Trophoblast cell (in vitro differentiated cells and primary cell): Measurements from ENCODE around the gene NAA16.

ENCODE experiments used
- DNase-seq, 2 donors: peaks; one replicate each; pipeline ENCODE4 v3.0.0-alpha.2; 2016
- H2AFZ ChIP-seq: 2 replicates; pipeline ENCODE4 v1.6.1; 2013; ENCODE audit warnings: low read length, moderate library complexity, mild to moderate bottlenecking; ENCODE audit not compliant: insufficient read depth, poor library complexity
- H2AK5ac ChIP-seq: 2 replicates; pipeline ENCODE4 v1.6.1; 2013; ENCODE audit warnings: mild to moderate bottlenecking, low read length
- H2BK120ac ChIP-seq: 2 replicates; pipeline ENCODE4 v1.6.1; 2013; ENCODE audit warnings: low read length, mild to moderate bottlenecking, moderate library complexity; ENCODE audit not compliant: insufficient read depth, poor library complexity
- H2BK12ac ChIP-seq: 2 replicates; pipeline ENCODE4 v1.6.1; 2013; ENCODE audit warnings: mild to moderate bottlenecking, low read length, moderate library complexity
- H2BK5ac ChIP-seq: 2 replicates; pipeline ENCODE4 v1.6.1; 2013; ENCODE audit warnings: low read length, low read depth, moderate library complexity, mild to moderate bottlenecking; ENCODE audit not compliant: poor library complexity
- H3K14ac ChIP-seq: 2 replicates; pipeline ENCODE4 v1.6.1; 2013; ENCODE audit warnings: mild to moderate bottlenecking, low read length
- H3K18ac ChIP-seq: 2 replicates; pipeline ENCODE4 v1.6.1; 2013; ENCODE audit warnings: mild to moderate bottlenecking, low read length
- H3K23ac ChIP-seq: 2 replicates; pipeline ENCODE4 v1.6.1; 2013; ENCODE audit warnings: low read length
- H3K27ac ChIP-seq: 2 replicates; pipeline ENCODE4 v1.5.1; 2013; ENCODE audit warnings: low read depth, mild to moderate bottlenecking, inconsistent platforms, low read length, moderate library complexity
- H3K27me3 ChIP-seq: 2 replicates; pipeline ENCODE4 v1.6.1; 2013; ENCODE audit warnings: inconsistent platforms, mild to moderate bottlenecking, low read length, moderate library complexity; ENCODE audit not compliant: insufficient read depth
- H3K36me3 ChIP-seq, 2 experiments: 1 replicate in 1 of 2; 2 replicates in 1 of 2; pipeline ENCODE4 v1.6.1; 2013; ENCODE audit warnings: low read length in 2 of 2, mild to moderate bottlenecking in 2 of 2, moderate library complexity in 1 of 2; ENCODE audit not compliant: insufficient read depth in 2 of 2, control insufficient read depth in 1 of 2
- H3K4ac ChIP-seq: 2 replicates; pipeline ENCODE4 v1.6.1; 2013; ENCODE audit warnings: low read depth, mild to moderate bottlenecking, low read length, moderate library complexity
- H3K4me1 ChIP-seq, 2 experiments: 1 replicate in 1 of 2; 2 replicates in 1 of 2; pipeline ENCODE4 v1.6.1; 2013; ENCODE audit warnings: low read length in 2 of 2, mild to moderate bottlenecking in 2 of 2, moderate library complexity in 1 of 2; ENCODE audit not compliant: insufficient read depth in 2 of 2, control insufficient read depth in 1 of 2
- H3K4me2 ChIP-seq: 2 replicates; pipeline ENCODE4 v1.6.1; 2013; ENCODE audit warnings: inconsistent platforms, mild to moderate bottlenecking, low read length, moderate library complexity
- H3K4me3 ChIP-seq: 2 replicates; pipeline ENCODE4 v1.5.1; 2013; ENCODE audit warnings: mild to moderate bottlenecking, low read depth, low read length, inconsistent platforms
- H3K79me1 ChIP-seq: one replicate; pipeline ENCODE4 v1.6.1; 2013; ENCODE audit warnings: low read length
- H3K79me2 ChIP-seq: 2 replicates; pipeline ENCODE4 v1.6.1; 2013; ENCODE audit warnings: low read length, mild to moderate bottlenecking; ENCODE audit not compliant: control insufficient read depth, insufficient read depth, poor library complexity
- H3K9ac ChIP-seq: 2 replicates; pipeline ENCODE4 v1.6.1; 2013; ENCODE audit warnings: mild to moderate bottlenecking, low read length
- H3K9me3 ChIP-seq: 2 replicates; pipeline ENCODE4 v1.6.1; 2013; ENCODE audit warnings: low read depth, mild to moderate bottlenecking, control low read depth, inconsistent platforms, low read length; ENCODE audit not compliant: insufficient read depth
- H4K12ac ChIP-seq: 2 replicates; pipeline ENCODE4 v1.6.1; 2013; ENCODE audit warnings: low read depth, mild to moderate bottlenecking, low read length, moderate library complexity
- H4K8ac ChIP-seq: 2 replicates; pipeline ENCODE4 v1.6.1; 2013; ENCODE audit warnings: low read depth, mild to moderate bottlenecking, low read length, moderate library complexity
- H4K91ac ChIP-seq: one replicate; pipeline ENCODE4 v1.6.1; 2013; ENCODE audit warnings: low read depth, mild to moderate bottlenecking, low read length, moderate library complexity
- WGBS: extraction: QIAGEN DNeasy Blood & Tissue Kit; methylation state at CpG from one replicate; pipeline ENCODE4 v1.1.7; 2013; ENCODE audit warnings: missing lambda C conversion rate; ENCODE audit not compliant: insufficient read length, insufficient coverage; ENCODE audit errors: extremely low coverage; 5-methylcytosine and 5-hydroxymethylcytosine counted together

Gene NAA16

GRCh38 chr13:41304551-41304950 lies 6.5 kb upstream of the NAA16 start:
- H3K4me2 ChIP-seq: no peak overlapping the region
- no peak for DNase-seq
- no peak overlapping the region for H3K4ac ChIP-seq
- H3K9me3 ChIP-seq: no peaks in the 10 kb centered on the region
- no peaks in the 10 kb centered on the region for H3K27me3 ChIP-seq
- H2BK120ac ChIP-seq: no peak overlapping the region
- H3K4me3 ChIP-seq: no peak overlapping the region
- no peak overlapping the region for H3K18ac ChIP-seq
- H3K36me3 ChIP-seq: no peaks in the 10 kb centered on the region
- no peak overlapping the region for H3K9ac ChIP-seq
- no peak overlapping the region for H2BK12ac ChIP-seq
- H3K23ac ChIP-seq: no peak overlapping the region
- no peak overlapping the region for H2BK5ac ChIP-seq
- no peak overlapping the region for H4K91ac ChIP-seq
- H3K79me1 ChIP-seq: no peaks in the 10 kb centered on the region
- no peak overlapping the region for H4K8ac ChIP-seq
- H3K4me1 ChIP-seq: no peaks in the 10 kb centered on the region
- H4K12ac ChIP-seq: no peak overlapping the region
- no peak overlapping the region for H3K27ac ChIP-seq
- H3K79me2 ChIP-seq: no peaks in the 10 kb centered on the region
- H2AK5ac ChIP-seq: no peak overlapping the region
- no peak overlapping the region for H2AFZ ChIP-seq
- H3K14ac ChIP-seq: no peak overlapping the region

- no peak overlapping the region for H4K8ac ChIP-seq
- no peak overlapping the region for H3K4ac ChIP-seq
- H2AFZ ChIP-seq: no peak overlapping the region
- no peak overlapping the region for H2BK5ac ChIP-seq
- no peak overlapping the region for H2AK5ac ChIP-seq
- H3K9me3 ChIP-seq: no peaks in the 10 kb centered on the region
- no peak overlapping the region for H4K12ac ChIP-seq
- H3K36me3 ChIP-seq: no peaks in the 10 kb centered on the region
- H2BK120ac ChIP-seq: no peak overlapping the region
- no CpG with 5 or more reads among the region's 15 CpGs for WGBS
- H4K91ac ChIP-seq: no peak overlapping the region
- no peak for DNase-seq
- H3K27ac ChIP-seq: no peak overlapping the region
- no peak overlapping the region for H3K9ac ChIP-seq
- no peak overlapping the region for H3K18ac ChIP-seq
- no peak overlapping the region for H3K4me2 ChIP-seq
- no peaks in the 10 kb centered on the region for H3K27me3 ChIP-seq
- no peak overlapping the region for H3K14ac ChIP-seq
- H2BK12ac ChIP-seq: no peak overlapping the region
- no peak overlapping the region for H3K4me3 ChIP-seq
- H3K23ac ChIP-seq: no peak overlapping the region
- H3K79me1 ChIP-seq: peaks cover 5% of the 10 kb centered on the region
- H3K4me1 ChIP-seq: no peaks in the 10 kb centered on the region
- peaks cover 4% of the 10 kb centered on the region for H3K79me2 ChIP-seq
Observed at GRCh38 chr13:41306271-41307145, 4.6 kb upstream of the NAA16 start.

- H3K79me2 ChIP-seq: peaks cover 12% of the 10 kb centered on the region
- H3K79me1 ChIP-seq: peaks cover 5% of the 10 kb centered on the region
- WGBS: no CpG with 5 or more reads among the region's 11 CpGs
- no peak overlapping the region for H4K91ac ChIP-seq
- no peak overlapping the region for H2AK5ac ChIP-seq
- no peaks in the 10 kb centered on the region for H3K27me3 ChIP-seq
- H2BK120ac ChIP-seq: no peak overlapping the region
- no peaks in the 10 kb centered on the region for H3K36me3 ChIP-seq
- no peak overlapping the region for H3K23ac ChIP-seq
- H2BK12ac ChIP-seq: no peak overlapping the region
- H3K14ac ChIP-seq: no peak overlapping the region
- H3K27ac ChIP-seq: no peak overlapping the region
- H4K12ac ChIP-seq: no peak overlapping the region
- no peaks in the 10 kb centered on the region for H3K4me1 ChIP-seq
- no peak for DNase-seq
- no peak overlapping the region for H3K4me3 ChIP-seq
- H3K4ac ChIP-seq: no peak overlapping the region
- H3K4me2 ChIP-seq: no peak overlapping the region
- H3K18ac ChIP-seq: no peak overlapping the region
- H2BK5ac ChIP-seq: no peak overlapping the region
- no peak overlapping the region for H2AFZ ChIP-seq
- no peaks in the 10 kb centered on the region for H3K9me3 ChIP-seq
- no peak overlapping the region for H3K9ac ChIP-seq
- no peak overlapping the region for H4K8ac ChIP-seq
Observed at GRCh38 chr13:41307884-41308640, 3.0 kb upstream of the NAA16 start.

GRCh38 chr13:41311406-41312175 lies 524 bp downstream of the NAA16 start:
- peak overlapping the region; percentile 43 for H3K27ac ChIP-seq
- H4K8ac ChIP-seq: peak overlapping the region; percentile 87
- no peaks in the 10 kb centered on the region for H3K27me3 ChIP-seq
- peaks cover 5% of the 10 kb centered on the region for H3K79me1 ChIP-seq
- peaks cover 14% of the 10 kb centered on the region for H3K79me2 ChIP-seq
- no peak overlapping the region for H2BK12ac ChIP-seq
- H2AK5ac ChIP-seq: no peak overlapping the region
- H3K9ac ChIP-seq: peak overlapping the region; percentile 98
- peak overlapping the region; percentile 91 for H3K4ac ChIP-seq
- H2BK120ac ChIP-seq: peak overlapping the region; percentile 35
- H3K14ac ChIP-seq: peak overlapping the region; percentile 71
- H3K4me3 ChIP-seq: peak overlapping the region; percentile 97
- peak overlapping the region; percentile 77 for H2AFZ ChIP-seq
- peak overlapping the region; percentile 73 for H3K4me2 ChIP-seq
- H3K9me3 ChIP-seq: no peaks in the 10 kb centered on the region
- peak overlapping the region; percentile 41 for H4K91ac ChIP-seq
- no peak overlapping the region for H3K23ac ChIP-seq
- H2BK5ac ChIP-seq: no peak overlapping the region
- peak overlapping the region; percentile 75 for H4K12ac ChIP-seq
- peak; percentile 21 to 48 for DNase-seq
- no peaks in the 10 kb centered on the region for H3K4me1 ChIP-seq
- peak overlapping the region; percentile 58 for H3K18ac ChIP-seq
- WGBS: no CpG with 5 or more reads among the region's 73 CpGs
- no peaks in the 10 kb centered on the region for H3K36me3 ChIP-seq
